Measurements from ENCODE around the gene RAB5A. TPM values are rescaled to one million over a fixed set of nuclear protein-coding genes. Genes with fewer than 3 reads are reported as not detected.
"Not testable (repeated sequence)": the region's sequence is repeated elsewhere in the genome, so short reads cannot be mapped to it uniquely, and the experiment has no call there.

Gene RAB5A
- total RNA-seq, 1 experiment from 2014 or later: 102 TPM

- no peaks in the 10 kb centered on the region for H3K36me3 Mint-ChIP-seq (ENCODE audit: insufficient read depth, unreplicated experiment)
- TF ChIP-seq, protein P1, sequence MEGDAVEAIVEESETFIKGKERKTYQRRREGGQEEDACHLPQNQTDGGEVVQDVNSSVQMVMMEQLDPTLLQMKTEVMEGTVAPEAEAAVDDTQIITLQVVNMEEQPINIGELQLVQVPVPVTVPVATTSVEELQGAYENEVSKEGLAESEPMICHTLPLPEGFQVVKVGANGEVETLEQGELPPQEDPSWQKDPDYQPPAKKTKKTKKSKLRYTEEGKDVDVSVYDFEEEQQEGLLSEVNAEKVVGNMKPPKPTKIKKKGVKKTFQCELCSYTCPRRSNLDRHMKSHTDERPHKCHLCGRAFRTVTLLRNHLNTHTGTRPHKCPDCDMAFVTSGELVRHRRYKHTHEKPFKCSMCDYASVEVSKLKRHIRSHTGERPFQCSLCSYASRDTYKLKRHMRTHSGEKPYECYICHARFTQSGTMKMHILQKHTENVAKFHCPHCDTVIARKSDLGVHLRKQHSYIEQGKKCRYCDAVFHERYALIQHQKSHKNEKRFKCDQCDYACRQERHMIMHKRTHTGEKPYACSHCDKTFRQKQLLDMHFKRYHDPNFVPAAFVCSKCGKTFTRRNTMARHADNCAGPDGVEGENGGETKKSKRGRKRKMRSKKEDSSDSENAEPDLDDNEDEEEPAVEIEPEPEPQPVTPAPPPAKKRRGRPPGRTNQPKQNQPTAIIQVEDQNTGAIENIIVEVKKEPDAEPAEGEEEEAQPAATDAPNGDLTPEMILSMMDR (IDR thresholded peaks at IDR 0.05; ENCODE audit: unreplicated experiment): no peak
- no peaks in the 10 kb centered on the region for H3K4me1 Mint-ChIP-seq (ENCODE audit: insufficient read depth, unreplicated experiment)
- no peaks in the 10 kb centered on the region for H3K27me3 Mint-ChIP-seq (ENCODE audit: insufficient read depth, unreplicated experiment)
- ChIA-PET CTCF (interaction anchor here (0.8 kb wide), 1 partner anchor 674 kb away, joined by 3 read pairs; no protein-coding TSS in a partner anchor), POLR2A (no interaction called here)
- BruUV-seq (replicated peaks): no TSS peak
- intact Hi-C loops (cut with micrococcal nuclease): no loop called here
- DNase-seq (ENCODE audit: unreplicated experiment): no peak
- H3K27ac Mint-ChIP-seq (ENCODE audit: low read depth, unreplicated experiment): no peak overlapping the region
- H3K4me3 Mint-ChIP-seq (ENCODE audit: unreplicated experiment): no peak overlapping the region
- H3K9me3 Mint-ChIP-seq (ENCODE audit: unreplicated experiment): no peaks in the 10 kb centered on the region
Observed at GRCh38 chr3:20022954-20023622, 76.2 kb downstream of the RAB5A start.

DNA sequence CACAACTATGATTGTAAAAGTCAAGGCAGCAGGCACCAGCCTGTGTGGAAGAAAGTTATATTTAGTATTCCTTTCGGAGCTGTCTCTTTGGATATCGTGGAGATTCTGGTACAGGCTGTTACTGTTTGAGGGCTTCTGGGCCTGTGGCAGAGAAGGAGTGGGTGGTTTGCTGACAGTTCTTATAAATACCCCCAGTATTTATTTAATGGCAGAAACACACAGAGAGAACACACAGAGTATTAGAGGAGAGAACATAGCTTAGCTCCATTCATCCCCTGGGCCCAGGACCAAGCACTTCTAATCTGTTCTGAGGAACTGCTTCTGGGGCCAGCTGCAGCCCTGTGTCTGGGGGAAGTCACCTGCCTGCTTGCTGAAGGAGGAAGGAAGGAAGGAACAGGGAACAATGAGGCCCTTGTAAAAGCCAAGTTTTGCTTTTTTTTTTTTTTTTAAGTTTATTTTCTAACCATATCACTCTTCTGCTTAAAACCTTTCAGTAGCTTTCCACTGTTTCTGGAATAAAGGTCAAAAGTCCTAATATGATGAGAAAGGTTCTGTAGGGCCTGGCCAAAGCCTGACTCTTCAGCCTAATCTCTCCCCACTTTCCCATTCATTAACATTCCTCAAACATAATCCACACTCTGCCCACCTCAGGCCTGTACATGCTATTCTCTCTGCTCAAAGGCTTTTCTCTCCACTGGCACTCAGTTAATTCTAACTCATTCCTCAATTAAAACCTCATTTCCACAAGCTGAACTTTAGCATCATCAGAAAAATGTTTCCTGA, 76.9 kb downstream of the RAB5A start:
- Mint-ChIP-seq H3K27me3 (ENCODE audit: insufficient read depth, unreplicated experiment) (no peaks in the 10 kb centered on the region), H3K27ac (ENCODE audit: low read depth, unreplicated experiment) (no peak overlapping the region), H3K4me3 (ENCODE audit: unreplicated experiment) (no peak overlapping the region), H3K9me3 (ENCODE audit: unreplicated experiment) (no peaks in the 10 kb centered on the region), H3K36me3 (ENCODE audit: insufficient read depth, unreplicated experiment) (no peaks in the 10 kb centered on the region), H3K4me1 (ENCODE audit: insufficient read depth, unreplicated experiment) (no peaks in the 10 kb centered on the region)
- POLR2A ChIA-PET: interaction anchor here (0.9 kb wide), 1 partner anchor 15 kb away, joined by 4 read pairs; no protein-coding TSS in a partner anchor
- no peak for DNase-seq (ENCODE audit: unreplicated experiment)
- TF ChIP-seq, protein P1 (IDR thresholded peaks at IDR 0.05; ENCODE audit: unreplicated experiment): no peak
- CTCF ChIA-PET: interaction anchor here (0.8 to 0.9 kb wide), 3 partner anchors 14 to 675 kb away, joined by 3 read pairs; no protein-coding TSS in a partner anchor
- no TSS peak for BruUV-seq (replicated peaks)
- intact Hi-C loops (cut with micrococcal nuclease): no loop called here

DNA sequence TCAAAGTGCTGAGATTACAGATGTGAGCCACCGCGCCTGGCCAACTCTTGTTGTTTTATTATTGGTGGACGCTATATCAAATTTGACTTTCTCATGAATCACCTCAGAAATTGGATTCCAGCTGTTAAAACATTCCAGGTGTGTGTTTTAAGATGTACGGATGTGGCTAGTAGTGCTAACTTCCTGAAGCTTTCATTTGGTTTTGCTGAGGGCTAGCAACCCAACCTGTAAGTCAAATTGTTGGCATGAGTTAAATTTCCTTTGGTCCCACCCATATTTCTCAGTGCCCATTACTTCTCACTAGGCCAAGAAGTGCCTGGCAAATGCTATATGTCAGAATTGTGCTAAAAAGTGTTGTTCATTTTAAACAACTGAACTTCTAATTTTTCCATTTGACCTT, 80.2 kb downstream of the RAB5A start:
- intact Hi-C loops (cut with micrococcal nuclease): no loop called here
- BruUV-seq (replicated peaks): no TSS peak
- POLR2A ChIA-PET: no interaction called here

GRCh38 chr3:20028905-20029331, 82.0 kb downstream of the RAB5A start:
- Mint-ChIP-seq H3K4me3 (ENCODE audit: unreplicated experiment) (no peak overlapping the region), H3K36me3 (ENCODE audit: insufficient read depth, unreplicated experiment) (no peaks in the 10 kb centered on the region), H3K4me1 (ENCODE audit: insufficient read depth, unreplicated experiment) (no peaks in the 10 kb centered on the region), H3K9me3 (ENCODE audit: unreplicated experiment) (no peaks in the 10 kb centered on the region), H3K27ac (ENCODE audit: low read depth, unreplicated experiment) (no peak overlapping the region), H3K27me3 (ENCODE audit: insufficient read depth, unreplicated experiment) (no peaks in the 10 kb centered on the region)
- TF ChIP-seq, protein P1 (IDR thresholded peaks at IDR 0.05; ENCODE audit: unreplicated experiment): no peak
- ChIA-PET CTCF (interaction anchor here (0.5 to 0.7 kb wide), 3 partner anchors 10 to 149 kb away, joined by 3 read pairs; no protein-coding TSS in a partner anchor), POLR2A (no interaction called here)
- intact Hi-C loops (cut with micrococcal nuclease): no loop called here
- DNase-seq (ENCODE audit: unreplicated experiment): no peak
- no TSS peak for BruUV-seq (replicated peaks)

More for the DNA sequence above, 80.2 kb downstream of the RAB5A start:
- H3K4me3 Mint-ChIP-seq (ENCODE audit: unreplicated experiment): no peak overlapping the region
- TF ChIP-seq, protein P1 (IDR thresholded peaks at IDR 0.05; ENCODE audit: unreplicated experiment): no peak
- H3K4me1 Mint-ChIP-seq (ENCODE audit: insufficient read depth, unreplicated experiment): no peaks in the 10 kb centered on the region
- DNase-seq (ENCODE audit: unreplicated experiment): no peak
- no peak overlapping the region for H3K27ac Mint-ChIP-seq (ENCODE audit: low read depth, unreplicated experiment)
- no peaks in the 10 kb centered on the region for H3K27me3 Mint-ChIP-seq (ENCODE audit: insufficient read depth, unreplicated experiment)
- H3K36me3 Mint-ChIP-seq (ENCODE audit: insufficient read depth, unreplicated experiment): no peaks in the 10 kb centered on the region
- H3K9me3 Mint-ChIP-seq (ENCODE audit: unreplicated experiment): no peaks in the 10 kb centered on the region
- CTCF ChIA-PET: no interaction called here

DNA sequence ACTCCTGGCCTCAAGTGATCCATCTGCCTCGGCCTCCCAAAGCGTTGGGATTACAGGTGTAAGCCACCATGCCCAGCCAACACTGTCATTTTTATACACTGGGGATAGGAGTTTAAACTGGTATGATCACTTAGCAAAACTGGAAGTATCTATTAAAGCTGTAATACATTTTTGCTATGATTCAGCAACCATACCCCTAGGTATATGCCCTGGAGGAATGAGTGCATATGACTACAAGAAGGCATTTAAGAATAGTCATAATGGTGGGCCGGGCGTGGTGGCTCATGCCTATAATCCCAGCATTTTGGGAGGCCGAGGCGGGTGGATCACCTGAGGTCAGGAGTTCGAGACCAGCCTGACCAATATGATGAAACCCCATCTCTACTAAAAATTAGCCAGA, 85.0 kb downstream of the RAB5A start:
- H3K27ac Mint-ChIP-seq (ENCODE audit: low read depth, unreplicated experiment); H3K4me1 Mint-ChIP-seq (ENCODE audit: insufficient read depth, unreplicated experiment); H3K27me3 Mint-ChIP-seq (ENCODE audit: insufficient read depth, unreplicated experiment); H3K9me3 Mint-ChIP-seq (ENCODE audit: unreplicated experiment); BruUV-seq (replicated peaks); H3K4me3 Mint-ChIP-seq (ENCODE audit: unreplicated experiment); DNase-seq (ENCODE audit: unreplicated experiment); H3K36me3 Mint-ChIP-seq (ENCODE audit: insufficient read depth, unreplicated experiment); intact Hi-C loops (cut with micrococcal nuclease); POLR2A ChIA-PET: not testable (repeated sequence)
- CTCF ChIA-PET: interaction anchor here (0.6 to 0.7 kb wide), 2 partner anchors 618 to 1440 kb away, joined by 3 read pairs; no protein-coding TSS in a partner anchor

Data from MCF 10A (cell line).